Astrocyte of the spinal cord (primary cell): ENCODE measurements around the gene GTF2IRD1.
"Not testable (repeated sequence)": the region's sequence is repeated elsewhere in the genome, so short reads cannot be mapped to it uniquely, and the experiment has no call there.

ENCODE experiments used
- DNase-seq: peaks from one replicate; pipeline ENCODE4 v3.0.0; 2011; ENCODE audit warnings: low read depth, low spot score
- H3K4me3 ChIP-seq: 2 replicates; pipeline ENCODE4 v1.5.1; 2011; ENCODE audit warnings: low read depth, mild to moderate bottlenecking, low read length, moderate library complexity
- in situ Hi-C: cut with HindIII; loops from 2 replicates; pipeline ENCODE4 v1.10.0; 2017; ENCODE audit warnings: low sequenced_read_pairs
- TF ChIP-seq, protein P1 (sequence below): IDR thresholded peaks from 2 replicates; pipeline ENCODE4 v1.5.1; 2012; ENCODE audit warnings: low read depth, mild to moderate bottlenecking, low read length, inconsistent platforms

The GTF2IRD1 gene

DNA sequence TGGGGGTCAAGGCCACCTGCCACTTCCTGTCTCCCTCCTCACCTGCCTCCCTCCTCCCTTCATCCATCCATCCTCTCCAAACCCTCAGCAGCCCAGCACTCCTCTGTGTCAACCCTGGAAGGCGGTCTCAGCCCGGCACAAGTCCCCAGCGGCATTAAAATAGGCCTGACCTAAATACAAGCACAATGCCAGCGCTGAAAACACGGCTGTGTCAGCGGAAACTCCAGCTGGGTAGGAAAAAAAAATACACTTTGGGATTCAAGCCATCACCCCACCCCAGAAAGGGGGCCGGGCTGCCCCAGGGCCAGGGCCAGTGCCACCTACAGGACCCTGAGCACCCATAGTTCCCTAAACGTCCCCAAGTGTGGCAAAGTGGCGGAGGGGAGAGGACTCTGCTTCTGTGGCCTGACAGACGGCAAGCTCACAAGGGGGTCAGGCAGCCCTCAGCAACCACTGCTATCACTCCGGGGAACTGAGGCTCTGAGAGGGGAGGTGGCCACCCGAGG, 22.7 kb upstream of the GTF2IRD1 start:
- no peak overlapping the region for H3K4me3 ChIP-seq
- no peak for DNase-seq
- TF ChIP-seq, protein P1, sequence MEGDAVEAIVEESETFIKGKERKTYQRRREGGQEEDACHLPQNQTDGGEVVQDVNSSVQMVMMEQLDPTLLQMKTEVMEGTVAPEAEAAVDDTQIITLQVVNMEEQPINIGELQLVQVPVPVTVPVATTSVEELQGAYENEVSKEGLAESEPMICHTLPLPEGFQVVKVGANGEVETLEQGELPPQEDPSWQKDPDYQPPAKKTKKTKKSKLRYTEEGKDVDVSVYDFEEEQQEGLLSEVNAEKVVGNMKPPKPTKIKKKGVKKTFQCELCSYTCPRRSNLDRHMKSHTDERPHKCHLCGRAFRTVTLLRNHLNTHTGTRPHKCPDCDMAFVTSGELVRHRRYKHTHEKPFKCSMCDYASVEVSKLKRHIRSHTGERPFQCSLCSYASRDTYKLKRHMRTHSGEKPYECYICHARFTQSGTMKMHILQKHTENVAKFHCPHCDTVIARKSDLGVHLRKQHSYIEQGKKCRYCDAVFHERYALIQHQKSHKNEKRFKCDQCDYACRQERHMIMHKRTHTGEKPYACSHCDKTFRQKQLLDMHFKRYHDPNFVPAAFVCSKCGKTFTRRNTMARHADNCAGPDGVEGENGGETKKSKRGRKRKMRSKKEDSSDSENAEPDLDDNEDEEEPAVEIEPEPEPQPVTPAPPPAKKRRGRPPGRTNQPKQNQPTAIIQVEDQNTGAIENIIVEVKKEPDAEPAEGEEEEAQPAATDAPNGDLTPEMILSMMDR = no peak
- in situ Hi-C loops = no loop called here

DNA sequence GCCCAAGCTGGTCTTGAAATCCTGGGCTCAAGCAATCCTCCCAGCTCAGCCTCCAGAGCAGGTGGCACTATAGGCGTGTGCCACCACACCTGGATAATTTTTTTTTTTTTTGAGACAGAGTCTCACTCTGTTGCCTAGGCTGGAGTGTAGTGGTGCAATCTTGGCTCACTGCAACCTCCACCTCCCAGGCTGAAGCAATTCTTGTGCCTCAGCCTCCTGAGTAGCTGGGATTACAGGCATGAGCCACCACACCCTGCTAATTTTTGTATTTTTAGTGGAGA, 16.5 kb upstream of the GTF2IRD1 start:
- DNase-seq, H3K4me3 ChIP-seq, in situ Hi-C loops: not testable (repeated sequence)

DNA sequence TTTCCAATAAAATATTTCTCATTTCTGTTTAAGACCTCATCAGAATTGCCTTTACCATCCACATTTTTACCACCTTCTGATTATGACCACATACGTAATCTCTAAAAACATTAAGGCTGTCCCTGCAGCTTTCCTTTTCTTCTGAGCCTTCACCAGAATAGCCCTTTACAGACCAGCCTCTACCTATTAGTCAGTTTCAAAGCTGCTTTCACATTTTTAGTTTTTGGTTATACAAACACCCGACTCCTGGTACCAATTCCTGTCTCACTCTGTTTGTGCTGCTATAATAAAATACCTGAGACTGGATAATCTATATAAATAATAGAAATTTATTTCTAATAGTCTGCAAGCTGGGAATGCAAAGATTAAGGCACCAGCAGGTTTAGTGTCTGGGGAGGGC, 15.4 kb upstream of the GTF2IRD1 start:
- TF ChIP-seq, protein P1 = no peak
- no peak for DNase-seq
- H3K4me3 ChIP-seq = no peak overlapping the region
- in situ Hi-C loops = no loop called here

- H3K4me3 ChIP-seq = no peak overlapping the region
- TF ChIP-seq, protein P1 = no peak
- in situ Hi-C loops = no loop called here
- no peak for DNase-seq
Measured at GRCh38 chr7:74439541-74439940, 14.2 kb upstream of the GTF2IRD1 start.

GRCh38 chr7:74440143-74440542, 13.6 kb upstream of the GTF2IRD1 start:
- H3K4me3 ChIP-seq, DNase-seq, in situ Hi-C loops: not testable (repeated sequence)

- DNase-seq = no peak
- in situ Hi-C loops = no loop called here
- no peak overlapping the region for H3K4me3 ChIP-seq
- TF ChIP-seq, protein P1 = no peak
Measured at GRCh38 chr7:74441801-74442200, 11.9 kb upstream of the GTF2IRD1 start.

DNA sequence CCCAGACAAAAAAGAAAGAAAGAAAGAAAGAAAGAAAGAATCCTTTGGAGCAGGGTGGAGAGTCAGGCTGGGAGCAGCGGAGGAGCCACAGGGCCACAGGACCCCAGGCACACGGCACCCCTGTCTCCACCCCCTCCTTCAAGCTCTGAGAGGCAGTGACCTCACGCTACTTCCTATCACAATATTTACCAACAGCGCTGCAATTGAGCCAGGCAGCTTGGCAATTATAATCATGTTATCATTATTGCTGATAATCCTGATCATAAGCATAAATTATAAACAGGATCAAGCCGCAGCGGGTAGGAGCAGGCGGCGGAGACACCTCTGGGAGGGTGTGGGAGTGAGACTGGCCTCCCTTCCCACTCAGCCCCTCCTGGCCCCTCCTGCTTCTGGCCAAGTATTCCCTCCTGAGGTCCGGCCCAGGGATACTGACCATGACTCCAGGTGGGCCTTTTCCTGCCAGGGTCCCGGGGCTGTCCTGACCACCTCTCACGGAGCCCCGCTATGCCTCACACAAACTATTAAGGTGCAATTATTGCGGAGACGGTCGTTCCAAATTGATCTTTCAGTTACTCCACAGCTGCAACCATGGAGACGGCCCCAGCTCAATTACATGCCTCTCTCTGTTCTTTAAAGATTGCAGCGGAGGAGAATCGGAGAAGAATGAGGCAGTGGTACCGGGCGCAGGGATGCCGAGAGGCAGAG, 10.0 kb upstream of the GTF2IRD1 start:
- no peak overlapping the region for H3K4me3 ChIP-seq
- TF ChIP-seq, protein P1 = no peak
- in situ Hi-C loops = no loop called here
- no peak for DNase-seq

- DNase-seq = no peak
- in situ Hi-C loops = no loop called here
- TF ChIP-seq, protein P1 = no peak
- H3K4me3 ChIP-seq = no peak overlapping the region
Measured at GRCh38 chr7:74449144-74449543, 4.6 kb upstream of the GTF2IRD1 start.
